Parathyroid adenoma (tissue), 2 donors: ENCODE measurements around the gene PTPRF.

Experiments used
- H2AFZ ChIP-seq: fragments of 300-600 bp; sonication (generic); one replicate; pipeline ENCODE4 v1.7.0; 2017; ENCODE audit warnings: antibody characterized with exemption, mild to moderate bottlenecking
- H3K27ac ChIP-seq: fragments of 300-600 bp; sonication (generic); one replicate; pipeline ENCODE4 v1.7.0; 2017
- H3K27me3 ChIP-seq: fragments of 300-600 bp; sonication (generic); one replicate; pipeline ENCODE4 v1.7.0; 2017; ENCODE audit warnings: low read length; ENCODE audit not compliant: control insufficient read depth, insufficient read depth
- H3K36me3 ChIP-seq: fragments of 300-600 bp; sonication (generic); one replicate; pipeline ENCODE4 v1.7.0; 2017; ENCODE audit warnings: low read length; ENCODE audit not compliant: control insufficient read depth, insufficient read depth
- H3K4me1 ChIP-seq: fragments of 300-600 bp; sonication (generic); one replicate; pipeline ENCODE4 v1.7.0; 2017; ENCODE audit warnings: control low read depth
- H3K4me2 ChIP-seq: fragments of 300-600 bp; sonication (generic); one replicate; pipeline ENCODE4 v1.7.0; 2017; ENCODE audit warnings: low read length
- H3K4me3 ChIP-seq: fragments of 300-600 bp; sonication (generic); one replicate; pipeline ENCODE4 v1.7.0; 2017; ENCODE audit warnings: low read depth, low read length
- H3K79me2 ChIP-seq: fragments of 300-600 bp; sonication (generic); one replicate; pipeline ENCODE4 v1.7.0; 2017; ENCODE audit warnings: control low read depth
- H3K9ac ChIP-seq: fragments of 300-600 bp; sonication (generic); one replicate; pipeline ENCODE4 v1.7.0; 2017; ENCODE audit warnings: mild to moderate bottlenecking
- H3K9me3 ChIP-seq: fragments of 300-600 bp; sonication (generic); one replicate; pipeline ENCODE4 v1.7.0; 2017; ENCODE audit warnings: low read length; ENCODE audit not compliant: control insufficient read depth
- CTCF ChIP-seq: fragments of 300-600 bp; sonication (generic); IDR thresholded peaks from one replicate; pipeline ENCODE4 v1.7.0; 2017; ENCODE audit warnings: antibody characterized with exemption, mild to moderate bottlenecking
- donor health status: primary hyperparathyroidism.

PTPRF gene

GRCh38 chr1:43620956-43621355 is 90.3 kb downstream of the PTPRF start:
- Histone ChIP-seq H3K27me3 (no peaks in the 10 kb centered on the region), H3K4me3 (no peak overlapping the region), H3K79me2 (no peaks in the 10 kb centered on the region), H3K9me3 (no peaks in the 10 kb centered on the region), H3K36me3 (no peaks in the 10 kb centered on the region), H3K9ac (no peak overlapping the region), H3K4me2 (no peak overlapping the region), H3K27ac (no peak overlapping the region), H3K4me1 (no peaks in the 10 kb centered on the region), H2AFZ (no peak overlapping the region)
- no peak for TF ChIP-seq CTCF

- Histone ChIP-seq H3K4me2 (no peak overlapping the region), H2AFZ (no peak overlapping the region), H3K27ac (no peak overlapping the region), H3K9me3 (no peaks in the 10 kb centered on the region), H3K27me3 (no peaks in the 10 kb centered on the region), H3K4me3 (no peak overlapping the region), H3K36me3 (no peaks in the 10 kb centered on the region), H3K4me1 (no peaks in the 10 kb centered on the region), H3K79me2 (no peaks in the 10 kb centered on the region), H3K9ac (no peak overlapping the region)
- TF ChIP-seq CTCF = no peak
Observed at GRCh38 chr1:43621386-43621785, 90.7 kb downstream of the PTPRF start.

GRCh38 chr1:43621861-43622260 is 91.2 kb downstream of the PTPRF start:
- Histone ChIP-seq H3K36me3 (no peaks in the 10 kb centered on the region), H3K9ac (no peak overlapping the region), H3K27ac (no peak overlapping the region), H3K4me3 (no peak overlapping the region), H3K4me1 (no peaks in the 10 kb centered on the region), H3K9me3 (no peaks in the 10 kb centered on the region), H2AFZ (no peak overlapping the region), H3K79me2 (no peaks in the 10 kb centered on the region), H3K27me3 (no peaks in the 10 kb centered on the region), H3K4me2 (no peak overlapping the region)
- no peak for TF ChIP-seq CTCF

- Histone ChIP-seq H3K36me3 (no peaks in the 10 kb centered on the region), H3K4me1 (no peaks in the 10 kb centered on the region), H3K27ac (no peak overlapping the region), H3K27me3 (no peaks in the 10 kb centered on the region), H3K79me2 (no peaks in the 10 kb centered on the region), H3K4me2 (no peak overlapping the region), H3K4me3 (no peak overlapping the region), H2AFZ (no peak overlapping the region), H3K9me3 (no peaks in the 10 kb centered on the region), H3K9ac (no peak overlapping the region)
- TF ChIP-seq CTCF = no peak
Observed at GRCh38 chr1:43622471-43622870, 91.8 kb downstream of the PTPRF start.

GRCh38 chr1:43622901-43623780 is 92.5 kb downstream of the PTPRF start:
- no peaks in the 10 kb centered on the region for H3K9me3 ChIP-seq
- no peak overlapping the region for H3K27ac ChIP-seq
- no peaks in the 10 kb centered on the region for H3K27me3 ChIP-seq
- no peak overlapping the region for H3K4me3 ChIP-seq
- H3K79me2 ChIP-seq = no peaks in the 10 kb centered on the region
- no peaks in the 10 kb centered on the region for H3K36me3 ChIP-seq
- no peak overlapping the region for H3K9ac ChIP-seq
- H3K4me2 ChIP-seq = no peak overlapping the region
- no peak for TF ChIP-seq CTCF
- H2AFZ ChIP-seq = no peak overlapping the region
- H3K4me1 ChIP-seq = no peaks in the 10 kb centered on the region
